HG03135 (cell line): ENCODE results near the gene TSPAN7.

Experiments
- ATAC-seq: cut with Tn5 transposase; IDR thresholded peaks from one replicate; pipeline ENCODE4 v1.9.1; 2021; ENCODE audit warnings: mild to moderate bottlenecking, moderate library complexity; ENCODE audit not compliant: unreplicated experiment

The TSPAN7 gene

DNA sequence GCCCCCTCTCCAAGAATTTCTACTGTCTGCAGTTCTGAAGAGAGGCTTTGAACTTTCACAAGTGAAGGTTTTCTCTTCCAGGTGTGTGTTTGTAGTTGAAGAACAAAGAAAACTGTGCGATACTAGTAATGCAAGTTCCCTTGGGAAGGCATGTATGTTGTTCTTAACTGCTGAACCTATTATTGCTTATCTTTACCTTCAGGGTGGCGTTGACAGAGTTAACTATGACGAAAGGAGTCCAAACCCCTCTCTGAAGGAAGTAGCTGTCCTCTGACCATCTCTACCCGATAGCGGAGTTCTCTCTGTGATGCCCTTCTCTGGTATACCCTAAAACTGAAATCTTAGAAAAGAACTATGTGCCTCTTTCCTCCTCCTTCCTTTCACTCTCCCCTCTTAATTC lies 79.9 kb downstream of the TSPAN7 start:
- ATAC-seq, result no peak

- ATAC-seq, result no peak
These were observed 82.6 kb downstream of the TSPAN7 start for GRCh38 chrX:38643903-38644302.

GRCh38 chrX:38646129-38646528 lies 84.8 kb downstream of the TSPAN7 start:
- ATAC-seq, result no peak

DNA sequence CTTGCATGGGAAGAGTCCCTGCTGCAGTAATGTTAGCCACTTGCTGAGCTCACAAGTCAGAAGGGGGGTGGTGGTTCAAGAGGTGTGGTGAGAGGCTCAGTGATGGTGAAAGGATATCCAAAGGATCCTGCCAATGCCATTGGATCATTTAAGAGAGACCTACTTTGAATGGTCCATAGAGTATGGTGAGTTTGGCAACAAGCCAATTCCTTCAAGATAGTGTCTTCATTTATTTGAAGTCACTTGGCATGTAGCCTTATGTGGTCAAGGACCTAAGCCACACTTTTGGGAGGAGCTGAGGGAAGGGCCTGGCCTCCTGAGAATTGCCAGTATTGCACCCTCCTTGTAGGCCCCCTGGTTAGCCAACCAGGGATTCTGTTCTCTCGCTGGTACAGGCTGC lies 87.9 kb downstream of the TSPAN7 start:
- ATAC-seq, result no peak

GRCh38 chrX:38649674-38650647 lies 88.6 kb downstream of the TSPAN7 start:
- no peak for ATAC-seq

- no peak for ATAC-seq
These were observed 90.6 kb downstream of the TSPAN7 start for GRCh38 chrX:38651625-38652601.

DNA sequence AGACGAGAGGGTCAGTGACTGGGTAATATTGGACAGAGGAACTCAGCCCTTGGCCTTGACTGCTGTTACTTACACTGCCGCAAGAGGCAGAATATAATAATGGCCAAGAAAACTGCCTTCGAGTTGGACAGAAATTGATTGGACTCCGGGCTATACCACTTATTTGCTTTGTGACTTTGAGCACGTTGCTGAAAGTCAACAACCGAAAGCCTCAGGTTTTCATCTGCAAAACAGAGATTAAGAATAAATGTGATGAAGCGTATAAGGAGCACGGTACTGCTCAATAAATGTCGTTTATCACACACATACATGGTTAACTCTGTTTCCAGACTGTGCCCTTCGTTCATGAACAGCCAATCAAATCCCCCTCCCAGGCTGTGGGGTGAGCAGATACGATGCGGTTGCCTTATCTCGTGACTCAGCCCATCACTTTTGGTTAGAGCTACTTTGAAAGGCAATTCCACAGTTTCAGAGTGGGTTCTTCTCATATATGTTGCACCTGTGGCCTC lies 91.6 kb downstream of the TSPAN7 start:
- ATAC-seq, result no peak

GRCh38 chrX:38654302-38654701 lies 93.0 kb downstream of the TSPAN7 start:
- ATAC-seq, result no peak

DNA sequence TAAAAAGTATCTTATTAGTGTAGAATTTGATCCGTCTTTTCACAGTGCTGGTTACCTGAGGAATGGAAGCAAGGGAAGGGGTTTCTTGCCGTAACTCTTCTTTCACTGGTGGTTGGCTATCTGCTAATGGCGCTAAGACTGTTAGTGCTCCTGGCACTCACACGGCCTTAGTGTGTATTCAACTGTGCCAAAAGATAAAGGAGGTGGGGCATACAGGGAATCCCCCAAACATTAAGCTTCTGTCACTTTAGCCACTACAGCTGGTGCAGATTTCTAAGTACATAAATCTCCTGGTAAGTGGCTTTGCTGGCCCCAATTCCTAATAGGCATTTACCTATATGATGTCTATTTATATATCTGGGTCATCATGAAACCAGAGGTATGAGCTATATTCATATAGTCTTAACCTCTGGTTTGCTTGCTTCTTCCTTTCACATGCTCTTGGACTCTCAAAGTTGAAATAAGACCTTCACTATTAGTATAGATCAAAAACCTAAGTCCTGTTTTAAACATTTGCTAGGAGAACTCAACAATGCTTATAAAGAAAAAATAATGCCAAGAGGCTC lies 95.1 kb downstream of the TSPAN7 start:
- ATAC-seq, result no peak

DNA sequence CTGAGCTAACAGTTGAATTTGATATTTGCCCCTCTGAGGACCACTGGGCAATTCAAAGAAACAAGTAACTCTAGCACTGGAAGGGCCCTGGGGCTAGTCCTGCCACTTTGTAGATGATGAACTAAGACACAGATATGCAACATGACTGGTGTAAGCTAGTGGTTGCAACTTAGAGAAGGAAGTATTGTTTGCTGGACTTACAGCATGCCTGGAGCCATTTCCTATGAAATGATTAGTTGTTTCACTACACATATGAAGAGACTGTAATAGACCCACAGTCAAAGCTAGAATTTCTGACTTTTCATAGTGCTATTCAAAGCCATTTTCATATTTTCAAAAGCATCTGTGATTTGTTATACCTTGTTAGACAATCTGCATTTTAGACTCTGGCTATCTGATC lies 96.2 kb downstream of the TSPAN7 start:
- ATAC-seq, result no peak

DNA sequence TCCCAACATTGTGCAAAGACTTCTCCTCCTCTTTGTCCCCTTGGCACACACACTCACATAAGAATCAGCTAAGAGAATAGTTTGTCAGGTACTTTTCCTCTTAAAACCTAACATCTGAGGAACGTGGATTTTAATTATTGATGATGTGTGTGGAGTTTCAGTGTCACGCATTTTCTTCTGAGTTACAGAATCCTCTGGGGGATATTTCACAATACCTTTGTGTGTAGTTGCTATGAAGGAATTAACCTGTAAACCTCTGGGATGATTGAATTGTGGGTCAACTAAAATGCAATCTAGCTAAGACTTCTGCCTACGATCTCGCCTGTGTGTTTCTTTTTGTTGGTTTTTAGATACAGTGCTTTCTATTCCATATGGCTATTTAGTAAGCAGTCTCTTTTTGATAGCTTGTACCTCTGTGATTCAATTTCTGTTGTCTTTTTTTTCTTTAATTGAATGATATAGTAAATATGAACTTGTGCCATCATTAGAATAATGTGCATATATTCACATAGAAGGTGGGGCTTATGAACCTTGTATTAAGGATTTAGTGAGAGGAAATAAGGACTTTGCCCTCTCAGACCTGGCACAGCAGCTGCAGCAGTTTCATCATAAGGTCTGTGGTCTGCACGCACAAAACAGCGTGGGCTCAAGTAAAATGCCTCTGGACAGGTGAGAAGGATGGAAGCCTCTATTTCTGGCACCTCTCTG lies 99.2 kb downstream of the TSPAN7 start:
- no peak for ATAC-seq

GRCh38 chrX:38661103-38661441 lies 99.7 kb downstream of the TSPAN7 start:
- no peak for ATAC-seq

DNA sequence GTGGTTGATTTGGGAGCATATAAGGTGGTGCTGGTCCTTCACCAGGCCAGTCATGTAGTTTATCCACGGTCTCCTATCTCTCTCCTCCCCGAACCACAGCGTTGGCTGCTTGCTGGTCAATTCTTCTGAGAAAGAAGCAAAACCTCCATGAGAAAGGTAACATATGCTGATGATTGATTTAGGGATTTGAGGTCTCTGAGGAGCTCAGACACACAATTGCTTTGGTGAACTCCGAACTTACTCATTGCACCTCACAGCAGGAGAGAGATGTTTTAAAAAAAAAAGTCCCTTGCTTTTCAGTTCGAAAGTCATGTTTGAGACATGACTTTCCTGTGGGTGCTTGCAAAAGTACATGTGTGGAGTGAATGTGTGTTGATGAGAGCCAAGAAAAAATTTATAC lies 100.2 kb downstream of the TSPAN7 start:
- ATAC-seq, result no peak

GRCh38 chrX:38662640-38663039 lies 101.3 kb downstream of the TSPAN7 start:
- ATAC-seq, result no peak

- no peak for ATAC-seq
These were observed 102.9 kb downstream of the TSPAN7 start for GRCh38 chrX:38664285-38664684.

DNA sequence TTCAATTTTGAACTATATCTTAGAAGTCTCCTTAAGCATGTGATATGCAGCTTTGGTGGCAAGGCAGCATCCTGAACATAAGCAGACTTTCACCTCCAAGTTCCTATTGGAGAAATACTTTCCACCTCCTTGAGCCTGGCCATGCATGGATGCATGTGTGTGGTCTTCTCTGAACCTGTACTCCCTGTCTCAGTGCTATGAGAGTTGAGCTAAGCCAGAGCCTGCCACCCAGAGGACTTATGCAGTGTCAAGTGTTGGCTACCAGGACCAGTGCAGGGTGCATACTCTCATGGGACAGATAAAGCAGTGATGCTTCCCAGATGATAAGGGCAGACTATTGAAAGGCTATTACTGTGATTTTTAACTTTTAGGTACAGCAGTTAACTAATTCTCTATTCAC lies 105.6 kb downstream of the TSPAN7 start:
- ATAC-seq, result no peak

DNA sequence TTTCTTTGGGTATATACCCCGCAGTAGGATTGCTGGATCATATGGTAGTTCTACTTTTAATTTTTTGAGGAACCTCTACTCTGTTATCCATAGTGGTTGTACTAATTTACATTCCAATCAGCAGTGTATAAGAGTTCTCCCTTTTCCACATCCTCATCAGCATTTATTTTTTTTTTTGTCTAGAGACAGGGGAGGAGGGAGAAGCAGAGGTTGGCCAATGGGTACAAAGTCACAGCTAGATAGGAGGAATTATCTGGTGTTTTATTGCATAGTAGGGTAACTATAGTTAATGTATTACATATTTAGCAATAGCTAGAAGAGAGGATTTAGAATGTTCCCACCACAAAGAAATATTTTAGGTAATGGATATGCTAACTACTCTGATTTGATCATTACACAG lies 107.4 kb downstream of the TSPAN7 start:
- no peak for ATAC-seq

GRCh38 chrX:38669428-38669827 lies 108.1 kb downstream of the TSPAN7 start:
- ATAC-seq, result no peak

DNA sequence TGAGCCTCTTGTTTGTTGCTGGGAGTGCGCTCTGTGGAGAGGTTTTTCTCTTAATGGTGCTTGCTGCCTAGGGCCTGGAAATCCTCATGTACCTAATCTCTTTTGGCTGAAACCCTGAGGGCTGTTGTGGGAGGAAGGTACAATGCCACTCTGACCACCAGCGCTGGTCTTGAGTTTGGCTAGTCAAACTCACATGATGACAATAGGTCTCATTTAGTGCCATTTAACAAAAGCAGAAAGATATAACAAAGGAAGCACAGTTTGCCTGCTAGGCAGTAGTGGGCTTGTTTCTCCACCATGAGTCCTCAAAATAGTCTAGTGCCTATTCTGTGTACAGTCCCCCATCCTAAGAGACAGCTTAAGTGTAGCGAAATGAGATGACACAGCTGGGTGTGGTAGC lies 111.3 kb downstream of the TSPAN7 start:
- no peak for ATAC-seq

DNA sequence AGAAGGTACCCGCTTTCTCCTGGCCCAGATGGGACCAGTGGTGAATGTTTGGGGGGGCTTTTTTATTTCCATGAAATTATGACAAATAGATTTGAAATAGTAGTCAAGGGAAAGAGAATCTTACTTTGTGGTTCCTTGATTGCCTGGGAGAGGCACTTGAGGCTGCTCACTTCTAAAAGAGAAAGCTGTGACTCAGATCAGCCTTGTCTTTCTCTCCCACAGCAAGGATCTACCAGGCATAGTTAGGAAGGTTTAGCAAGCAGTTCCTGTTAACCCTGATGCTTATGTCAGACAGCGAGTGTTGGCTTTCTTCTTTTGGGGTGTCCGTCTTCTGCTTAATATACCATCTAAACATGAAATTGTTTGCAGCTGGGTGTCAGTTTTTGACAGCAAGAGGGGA lies 114.5 kb downstream of the TSPAN7 start:
- ATAC-seq, result no peak

- ATAC-seq, result no peak
These were observed 116.8 kb downstream of the TSPAN7 start for GRCh38 chrX:38678183-38678582.
